ENCODE results near the gene RRP15. TPM values are rescaled to one million over a fixed set of nuclear protein-coding genes. Genes with fewer than 3 reads are reported as not detected.

RRP15 gene
- total RNA-seq, 2 experiments from 2014 or later: 12.6 to 13.7 TPM

DNA sequence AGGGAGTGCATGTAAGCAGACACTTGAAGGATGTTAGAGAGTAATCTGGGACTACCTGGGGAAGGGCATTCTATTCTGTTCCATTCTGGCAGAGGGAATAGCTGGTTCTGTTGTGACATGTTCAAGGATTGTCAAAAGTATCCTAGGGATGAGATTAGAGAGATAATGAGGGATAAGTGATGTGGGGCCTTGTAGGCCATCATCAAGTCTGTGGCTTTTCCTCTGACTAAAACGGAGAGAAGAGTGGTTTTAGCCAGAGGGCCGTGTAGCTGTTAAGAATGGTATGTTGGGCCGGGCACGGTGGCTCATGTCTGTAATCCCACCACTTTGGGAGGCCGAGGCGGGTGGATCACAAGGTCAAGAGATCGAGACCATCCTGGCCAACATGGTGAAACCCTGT is 83.6 kb downstream of the RRP15 start:
- CTCF ChIA-PET: no interaction called here
- no peak overlapping the region for H3K4me3 Mint-ChIP-seq
- H3K9me3 Mint-ChIP-seq: no peaks in the 10 kb centered on the region
- no peaks in the 10 kb centered on the region for H3K4me1 Mint-ChIP-seq (ENCODE audit: low read depth)
- intact Hi-C loops (cut with micrococcal nuclease): no loop called here
- peaks cover 35% of the 10 kb centered on the region for H3K27me3 Mint-ChIP-seq (ENCODE audit: low read depth)
- no peaks in the 10 kb centered on the region for H3K36me3 Mint-ChIP-seq (ENCODE audit: low read depth)
- H3K27ac Mint-ChIP-seq: no peak overlapping the region
- no peak for DNase-seq

DNA sequence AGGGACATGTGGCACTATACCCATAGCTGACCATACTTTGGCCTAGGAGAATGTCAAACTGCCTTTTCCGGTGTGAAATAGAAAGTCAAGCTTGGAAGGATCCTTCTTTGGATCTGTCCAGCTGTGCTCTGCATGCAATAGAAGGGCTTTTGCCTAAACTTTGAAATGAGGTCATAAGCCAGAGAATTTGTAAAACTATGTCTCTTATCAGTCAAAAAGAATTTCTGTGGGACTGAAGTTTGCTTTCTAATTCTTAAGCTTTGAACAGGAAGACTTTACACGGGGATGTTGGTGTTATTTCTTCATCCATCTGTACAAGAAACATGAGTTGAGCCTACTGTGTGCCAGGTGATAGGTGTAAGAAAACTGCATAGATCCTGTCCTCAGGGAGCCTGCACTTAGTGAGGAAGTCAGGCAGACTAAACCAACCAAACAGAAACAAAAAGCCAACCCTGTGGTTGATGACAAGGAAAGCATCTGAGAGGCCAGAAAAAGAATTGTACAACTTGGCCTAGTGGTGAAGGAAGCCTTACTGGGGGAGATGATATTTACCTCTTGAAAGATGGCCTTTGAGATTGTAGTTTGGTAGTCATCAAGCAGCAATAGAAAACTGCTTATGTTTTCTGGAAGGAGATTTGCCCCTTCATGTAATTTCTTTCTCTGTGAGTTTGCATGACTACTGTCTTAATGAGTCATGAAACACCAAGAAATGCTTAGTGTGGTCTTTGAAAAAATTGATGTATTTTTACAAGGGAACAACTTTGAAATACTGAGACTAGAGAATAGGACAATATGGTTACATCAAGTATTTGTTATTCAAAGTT is 84.8 kb downstream of the RRP15 start:
- H3K27ac Mint-ChIP-seq: no peak overlapping the region
- no peaks in the 10 kb centered on the region for H3K36me3 Mint-ChIP-seq (ENCODE audit: low read depth)
- no peaks in the 10 kb centered on the region for H3K4me1 Mint-ChIP-seq (ENCODE audit: low read depth)
- H3K27me3 Mint-ChIP-seq (ENCODE audit: low read depth): peaks cover 47% of the 10 kb centered on the region
- no peak overlapping the region for H3K4me3 Mint-ChIP-seq
- CTCF ChIA-PET: no interaction called here
- H3K9me3 Mint-ChIP-seq: no peaks in the 10 kb centered on the region
- intact Hi-C loops (cut with micrococcal nuclease): loop anchor here (10.0 kb wide), 2 partner anchors 695 to 805 kb away; partner anchors contain the start of gene LYPLAL1
- DNase-seq: no peak

DNA sequence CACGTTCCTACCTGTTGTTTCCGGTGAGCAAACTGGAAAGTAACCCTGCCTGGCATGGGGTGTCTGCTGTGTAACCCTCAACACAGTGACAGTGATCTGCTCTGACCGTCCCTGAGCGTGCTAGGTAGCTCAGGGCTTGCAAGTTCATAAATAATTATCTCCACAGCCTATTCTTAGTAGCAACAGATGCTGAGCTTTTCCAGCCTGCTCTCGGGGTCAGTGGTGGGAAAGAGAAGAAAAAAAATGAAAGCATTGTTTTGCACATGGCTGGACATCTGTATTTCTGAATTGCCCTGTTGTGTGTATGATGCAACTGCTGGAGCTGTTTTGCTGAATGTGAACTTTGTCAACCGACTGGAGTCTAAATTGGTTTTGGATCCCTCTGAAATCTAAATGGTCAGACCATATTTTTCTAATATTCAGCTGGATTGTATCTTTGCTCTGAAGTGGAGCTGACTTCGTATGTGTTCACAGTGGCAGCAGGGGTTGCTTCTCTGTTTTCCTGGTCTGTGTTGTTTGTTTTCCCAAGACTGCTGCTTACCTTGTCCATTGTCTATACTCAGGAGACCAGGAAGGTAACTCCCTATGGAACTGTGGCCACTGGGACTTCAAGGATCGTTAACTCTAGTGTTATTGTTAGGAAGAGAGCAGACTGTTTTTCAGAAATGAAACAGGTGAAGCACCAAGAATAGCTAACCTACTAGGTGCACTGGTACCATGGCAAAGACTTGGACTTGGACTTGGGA is 87.0 kb downstream of the RRP15 start:
- no peaks in the 10 kb centered on the region for H3K9me3 Mint-ChIP-seq
- peaks cover 48% of the 10 kb centered on the region for H3K27me3 Mint-ChIP-seq (ENCODE audit: low read depth)
- peaks cover 10% of the 10 kb centered on the region for H3K4me1 Mint-ChIP-seq (ENCODE audit: low read depth)
- DNase-seq: no peak
- no peak overlapping the region for H3K4me3 Mint-ChIP-seq
- H3K36me3 Mint-ChIP-seq (ENCODE audit: low read depth): no peaks in the 10 kb centered on the region
- CTCF ChIA-PET: interaction anchor here (0.7 kb wide), 1 partner anchor 200 kb away, joined by 3 read pairs; no protein-coding TSS in a partner anchor
- intact Hi-C loops (cut with micrococcal nuclease): loop anchor here (10.0 kb wide), 2 partner anchors 693 to 803 kb away; partner anchors contain the start of gene LYPLAL1
- no peak overlapping the region for H3K27ac Mint-ChIP-seq

DNA sequence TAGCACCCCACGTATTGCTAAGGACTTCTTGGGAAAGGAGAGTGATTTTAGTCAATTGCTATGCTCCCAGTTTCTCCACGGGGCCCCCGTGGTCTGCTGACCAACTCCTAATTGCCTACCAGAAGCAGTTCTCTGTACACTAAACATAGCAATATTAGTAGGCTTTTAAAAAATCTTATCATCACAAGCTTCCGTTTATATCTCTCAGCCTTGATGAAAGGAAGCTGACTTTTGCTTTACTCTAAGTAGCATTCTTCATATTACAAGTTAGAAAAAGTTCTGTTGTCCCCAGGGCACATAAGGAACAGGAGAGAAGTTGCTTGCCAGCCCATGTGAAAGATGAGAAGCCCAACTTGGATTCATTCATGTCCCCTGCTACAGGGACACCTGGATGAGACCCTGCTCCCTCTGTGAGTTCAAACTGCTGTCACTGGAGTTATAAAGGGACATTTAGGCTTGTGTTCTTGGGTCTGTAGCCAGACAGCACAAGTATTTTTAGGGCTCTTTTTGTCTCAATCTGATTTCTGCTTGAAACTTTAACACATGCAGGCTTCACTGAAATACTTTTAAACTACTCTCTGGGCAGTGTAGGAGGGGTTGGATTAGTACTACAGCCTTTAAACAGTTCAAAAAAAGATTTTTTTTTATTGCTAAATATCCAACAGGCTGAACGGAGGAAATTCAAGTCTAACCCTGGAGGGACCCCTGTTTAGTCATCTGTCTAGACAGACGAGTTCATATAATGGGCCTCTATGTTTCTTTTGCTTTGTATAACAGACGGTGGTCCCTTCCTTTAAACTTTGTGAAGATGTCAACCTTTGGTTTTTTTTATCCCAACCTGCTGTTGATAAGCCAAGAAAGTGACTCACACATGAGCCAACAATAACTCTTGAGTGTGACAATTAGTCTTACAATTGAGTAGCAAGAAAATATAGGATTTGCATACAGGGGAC is 89.6 kb downstream of the RRP15 start:
- no peak overlapping the region for H3K4me3 Mint-ChIP-seq
- CTCF ChIA-PET: interaction anchor here (0.7 kb wide), 1 partner anchor 26 kb away, joined by 3 read pairs; no protein-coding TSS in a partner anchor
- H3K27me3 Mint-ChIP-seq (ENCODE audit: low read depth): peaks cover 55% of the 10 kb centered on the region
- H3K9me3 Mint-ChIP-seq: no peaks in the 10 kb centered on the region
- H3K27ac Mint-ChIP-seq: no peak overlapping the region
- H3K36me3 Mint-ChIP-seq (ENCODE audit: low read depth): no peaks in the 10 kb centered on the region
- H3K4me1 Mint-ChIP-seq (ENCODE audit: low read depth): peaks cover 16% of the 10 kb centered on the region
- intact Hi-C loops (cut with micrococcal nuclease): loop anchor here (1.0 to 10.0 kb wide), 5 partner anchors 23 to 953 kb away; partner anchors contain the start of genes LYPLAL1 and TGFB2
- no peak for DNase-seq

DNA sequence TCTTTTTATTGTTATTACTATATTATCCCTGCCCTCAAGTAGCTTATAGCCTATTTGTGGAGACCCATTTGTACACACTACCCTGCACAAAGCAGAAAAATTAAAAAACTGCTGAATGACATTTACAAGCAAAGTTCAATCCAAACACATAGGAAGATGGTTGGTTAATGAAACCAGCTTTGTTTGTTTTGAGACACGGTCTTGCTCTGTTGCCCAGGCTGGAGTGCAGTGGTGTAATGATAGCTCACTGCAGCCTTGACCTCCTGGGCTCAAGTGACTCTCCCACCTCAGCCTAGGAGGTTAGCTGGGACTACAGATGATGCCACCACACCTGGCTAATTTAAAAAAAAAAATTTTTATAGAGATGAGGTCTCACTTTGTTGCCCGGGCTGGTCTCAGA is 91.6 kb downstream of the RRP15 start:
- no peaks in the 10 kb centered on the region for H3K9me3 Mint-ChIP-seq
- no peaks in the 10 kb centered on the region for H3K36me3 Mint-ChIP-seq (ENCODE audit: low read depth)
- H3K27ac Mint-ChIP-seq: no peak overlapping the region
- CTCF ChIA-PET: interaction anchor here (0.9 to 1.9 kb wide), 2 partner anchors 32 to 38 kb away, joined by 3 to 5 read pairs; partner anchors contain the start of gene TGFB2
- intact Hi-C loops (cut with micrococcal nuclease): loop anchor here (5.0 to 10.0 kb wide), 3 partner anchors 688 to 951 kb away; partner anchors contain the start of gene LYPLAL1
- H3K4me1 Mint-ChIP-seq (ENCODE audit: low read depth): peaks cover 16% of the 10 kb centered on the region
- DNase-seq: no peak
- H3K4me3 Mint-ChIP-seq: no peak overlapping the region
- H3K27me3 Mint-ChIP-seq (ENCODE audit: low read depth): peaks cover 66% of the 10 kb centered on the region

DNA sequence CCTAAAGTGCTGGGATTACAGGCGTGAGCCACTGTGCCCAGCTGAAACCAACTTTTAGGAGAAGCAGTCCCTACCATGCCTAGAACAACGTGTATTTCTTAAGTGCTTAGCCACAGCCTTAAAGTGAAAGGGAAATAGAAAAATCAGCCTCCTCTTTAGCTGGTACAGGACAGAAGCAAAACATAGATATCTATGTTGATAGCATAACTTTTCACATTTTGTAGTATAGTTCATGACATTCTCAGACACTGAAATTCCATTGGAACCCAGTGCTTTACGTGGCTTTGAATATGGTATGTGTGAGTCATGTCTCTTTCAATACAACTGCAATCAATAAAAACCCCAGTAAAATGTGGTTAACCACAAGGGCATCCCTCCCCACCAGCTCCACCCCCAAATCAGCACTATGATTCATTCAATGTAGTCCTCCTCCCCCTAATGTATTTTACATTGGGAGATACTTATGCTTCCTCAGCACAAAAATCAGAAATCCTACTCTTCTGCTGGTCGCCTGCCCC is 92.1 kb downstream of the RRP15 start:
- CTCF ChIA-PET: interaction anchor here (0.9 to 1.9 kb wide), 2 partner anchors 32 to 39 kb away, joined by 3 to 5 read pairs; partner anchors contain the start of gene TGFB2
- DNase-seq: peak; percentile 84
- H3K27me3 Mint-ChIP-seq (ENCODE audit: low read depth): peaks cover 61% of the 10 kb centered on the region
- no peak overlapping the region for H3K4me3 Mint-ChIP-seq
- peaks cover 16% of the 10 kb centered on the region for H3K4me1 Mint-ChIP-seq (ENCODE audit: low read depth)
- H3K36me3 Mint-ChIP-seq (ENCODE audit: low read depth): no peaks in the 10 kb centered on the region
- intact Hi-C loops (cut with micrococcal nuclease): loop anchor here (5.0 to 10.0 kb wide), 3 partner anchors 688 to 950 kb away; partner anchors contain the start of gene LYPLAL1
- H3K9me3 Mint-ChIP-seq: no peaks in the 10 kb centered on the region
- no peak overlapping the region for H3K27ac Mint-ChIP-seq

DNA sequence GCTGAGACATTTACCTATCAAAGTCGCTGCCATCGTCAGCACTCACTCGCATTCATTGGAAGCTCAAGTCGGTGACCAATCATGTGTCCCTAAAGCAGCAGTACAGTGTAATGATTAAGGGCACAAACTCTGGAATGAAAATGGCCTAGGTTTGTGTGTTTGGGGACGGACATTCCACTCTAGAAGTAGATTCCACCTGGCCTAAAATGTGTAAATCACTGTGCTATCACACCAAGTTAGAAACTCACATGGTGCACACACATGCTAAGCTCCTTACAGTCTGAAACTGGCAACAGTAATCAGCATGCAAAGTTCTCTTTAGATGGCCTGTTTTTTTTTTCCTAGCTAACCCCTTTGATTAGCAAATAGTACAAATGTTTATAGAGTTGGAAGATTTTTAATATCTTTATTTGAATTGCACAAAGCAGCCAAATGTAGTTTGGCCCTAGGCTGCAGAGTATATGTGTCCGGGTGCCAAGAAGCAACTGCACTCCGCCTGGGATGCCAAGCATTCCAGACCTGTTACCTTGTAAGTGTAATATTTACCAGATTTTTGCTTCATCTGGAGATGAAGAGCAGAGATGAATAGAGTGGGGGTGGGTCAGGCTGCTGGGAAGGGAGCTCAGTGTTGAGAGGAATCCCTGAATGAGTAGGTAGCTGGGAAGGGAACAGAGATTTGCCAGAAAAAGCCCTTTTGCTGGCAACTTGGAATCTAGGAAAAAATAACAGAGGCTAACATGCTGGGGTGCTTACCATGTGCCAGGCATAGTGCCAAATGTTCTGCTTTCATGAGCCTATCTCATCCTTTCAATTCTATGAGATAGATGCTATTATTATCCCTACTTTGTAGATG is 95.3 kb downstream of the RRP15 start:
- CTCF ChIA-PET: interaction anchor here (0.7 kb wide), 1 partner anchor 39 kb away, joined by 3 read pairs; no protein-coding TSS in a partner anchor

DNA sequence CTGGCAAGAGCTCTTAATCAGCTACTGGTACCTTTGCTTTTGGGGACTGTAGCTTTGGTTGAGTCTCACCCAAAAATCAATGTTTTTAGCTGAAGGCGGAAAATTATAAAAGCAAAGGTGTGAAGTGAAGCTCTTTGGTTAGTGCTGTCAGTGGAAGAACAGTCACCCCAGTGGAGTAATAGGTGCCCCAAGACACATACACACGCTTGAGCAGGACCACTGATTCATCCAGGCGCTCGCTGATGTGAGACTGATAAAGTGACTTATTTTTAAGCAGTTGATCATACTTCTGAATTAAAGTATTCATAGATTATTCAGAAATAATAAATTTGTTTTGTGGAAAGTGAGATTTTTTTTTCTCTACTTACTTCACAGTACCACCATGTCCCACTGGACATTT is 97.2 kb downstream of the RRP15 start:
- DNase-seq: no peak
- H3K27me3 Mint-ChIP-seq (ENCODE audit: low read depth): peaks cover 58% of the 10 kb centered on the region
- CTCF ChIA-PET: interaction anchor here (0.5 to 0.6 kb wide), 3 partner anchors 10 to 180 kb away, joined by 3 to 5 read pairs (median 3); no protein-coding TSS in a partner anchor
- no peaks in the 10 kb centered on the region for H3K9me3 Mint-ChIP-seq
- intact Hi-C loops (cut with micrococcal nuclease): no loop called here
- no peak overlapping the region for H3K27ac Mint-ChIP-seq
- H3K4me3 Mint-ChIP-seq: no peak overlapping the region
- H3K4me1 Mint-ChIP-seq (ENCODE audit: low read depth): peaks cover 5% of the 10 kb centered on the region
- no peaks in the 10 kb centered on the region for H3K36me3 Mint-ChIP-seq (ENCODE audit: low read depth)

More for the DNA sequence above, 95.3 kb downstream of the RRP15 start:
- Mint-ChIP-seq H3K4me3 (no peak overlapping the region), H3K36me3 (ENCODE audit: low read depth) (no peaks in the 10 kb centered on the region), H3K27ac (no peak overlapping the region), H3K4me1 (ENCODE audit: low read depth) (peaks cover 14% of the 10 kb centered on the region), H3K27me3 (ENCODE audit: low read depth) (peaks cover 55% of the 10 kb centered on the region), H3K9me3 (no peaks in the 10 kb centered on the region)
- no peak for DNase-seq
- intact Hi-C loops (cut with micrococcal nuclease): no loop called here

DNA sequence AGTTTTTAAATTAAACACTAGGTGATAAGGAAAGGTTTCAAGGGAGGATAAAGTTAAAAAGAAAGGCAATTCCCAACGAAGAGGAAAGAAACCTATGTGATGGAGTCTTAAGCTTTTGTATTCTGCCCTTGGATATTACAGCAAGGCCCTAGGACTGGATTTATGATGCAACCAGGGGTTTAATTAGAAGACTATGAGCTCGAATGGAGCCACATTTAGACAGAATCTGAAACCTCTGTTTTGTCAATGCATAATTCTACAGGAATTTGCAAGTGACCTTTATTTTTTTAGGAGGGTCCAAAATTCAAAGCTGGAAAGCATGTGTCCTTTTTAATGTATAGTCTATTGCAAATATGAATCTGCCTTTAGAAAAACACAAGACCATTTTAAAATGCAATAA is 98.0 kb downstream of the RRP15 start:
- H3K27ac Mint-ChIP-seq: no peak overlapping the region
- no peaks in the 10 kb centered on the region for H3K4me1 Mint-ChIP-seq (ENCODE audit: low read depth)
- H3K36me3 Mint-ChIP-seq (ENCODE audit: low read depth): no peaks in the 10 kb centered on the region
- intact Hi-C loops (cut with micrococcal nuclease): no loop called here
- H3K27me3 Mint-ChIP-seq (ENCODE audit: low read depth): peaks cover 65% of the 10 kb centered on the region
- CTCF ChIA-PET: no interaction called here
- no peak for DNase-seq
- no peaks in the 10 kb centered on the region for H3K9me3 Mint-ChIP-seq
- H3K4me3 Mint-ChIP-seq: no peak overlapping the region

DNA sequence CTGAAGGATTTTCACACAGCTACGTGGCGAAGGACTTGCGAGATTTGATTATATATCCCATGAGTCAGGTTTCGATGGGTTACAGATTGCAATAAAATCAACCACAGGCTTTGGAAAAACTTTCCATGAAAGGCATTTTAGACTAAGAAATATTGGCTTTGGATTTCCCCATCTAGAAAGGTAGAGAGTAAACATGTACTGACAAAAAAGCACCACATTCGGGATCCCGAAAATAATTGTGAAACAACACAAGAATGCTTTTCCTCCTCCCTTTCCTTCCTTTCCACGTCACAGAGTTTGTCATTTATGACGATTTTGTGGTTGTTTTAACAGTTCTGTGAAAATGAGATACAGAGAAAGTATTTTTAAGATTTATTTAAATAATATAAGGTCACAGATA is 98.6 kb downstream of the RRP15 start:
- Mint-ChIP-seq H3K27me3 (ENCODE audit: low read depth) (peaks cover 66% of the 10 kb centered on the region), H3K4me1 (ENCODE audit: low read depth) (no peaks in the 10 kb centered on the region), H3K36me3 (ENCODE audit: low read depth) (no peaks in the 10 kb centered on the region), H3K4me3 (no peak overlapping the region), H3K27ac (no peak overlapping the region), H3K9me3 (no peaks in the 10 kb centered on the region)
- no peak for DNase-seq
- intact Hi-C loops (cut with micrococcal nuclease): no loop called here
- CTCF ChIA-PET: no interaction called here

DNA sequence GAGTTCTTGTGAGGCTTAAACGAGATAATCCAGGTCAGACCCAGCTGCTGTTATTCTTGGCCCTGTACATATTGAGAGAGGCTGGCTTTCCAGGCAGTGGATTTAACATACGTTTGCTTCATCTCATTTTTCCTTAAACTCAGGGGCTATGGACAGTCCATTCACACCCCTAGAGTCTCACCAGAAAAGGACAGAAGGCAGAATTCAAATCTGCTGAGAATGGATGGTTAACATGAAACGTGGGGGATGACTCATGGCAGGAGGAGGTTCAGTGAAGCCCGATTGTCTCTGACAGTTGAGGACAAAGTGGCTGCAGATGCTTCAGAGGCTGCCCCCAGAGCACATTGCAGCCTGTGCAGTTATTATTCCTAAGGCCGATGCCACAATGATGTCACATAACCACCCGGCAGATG is 99.5 kb downstream of the RRP15 start:
- Mint-ChIP-seq H3K4me1 (ENCODE audit: low read depth) (no peaks in the 10 kb centered on the region), H3K36me3 (ENCODE audit: low read depth) (no peaks in the 10 kb centered on the region), H3K9me3 (no peaks in the 10 kb centered on the region), H3K4me3 (no peak overlapping the region), H3K27me3 (ENCODE audit: low read depth) (peaks cover 65% of the 10 kb centered on the region), H3K27ac (no peak overlapping the region)
- CTCF ChIA-PET: no interaction called here
- DNase-seq: no peak
- intact Hi-C loops (cut with micrococcal nuclease): no loop called here
